Keratinocyte (primary cell): ENCODE data around the gene ARIH1. TPM values are rescaled to one million over a fixed set of nuclear protein-coding genes. Genes with fewer than 3 reads are reported as not detected.

Source experiments
- DNase-seq: peaks from one replicate; pipeline ENCODE4 v3.0.0-alpha.2; 2011; ENCODE audit warnings: low read depth, missing footprints, low spot score
- FAIRE-seq: peaks from 2 replicates; lab custom pipeline; 2011; peaks lifted over from hg19 to GRCh38; lab: Jason Lieb, UNC
- H2AFZ ChIP-seq: 2 replicates; pipeline ENCODE4 v1.6.0; 2012; ENCODE audit warnings: low read length, control low read depth, inconsistent platforms; ENCODE audit not compliant: control insufficient read depth
- H3K27ac ChIP-seq: 2 replicates; pipeline ENCODE4 v1.5.1; 2011; ENCODE audit warnings: low read length; ENCODE audit not compliant: control insufficient read depth, insufficient read depth
- H3K27me3 ChIP-seq: 3 replicates; pipeline ENCODE4 v1.6.0; 2011; ENCODE audit warnings: low read length; ENCODE audit not compliant: control insufficient read depth, insufficient read depth; ENCODE audit errors: extremely low read depth
- H3K36me3 ChIP-seq, 2 experiments: 2 replicates in 1 of 2; 3 replicates in 1 of 2; pipeline ENCODE4 v1.5.1; 2011; ENCODE audit warnings: low read length in 2 of 2, mild to moderate bottlenecking in 1 of 2; ENCODE audit not compliant: control insufficient read depth in 2 of 2, insufficient read depth in 2 of 2; ENCODE audit errors: extremely low read depth in 1 of 2
- H3K4me1 ChIP-seq: 3 replicates; pipeline ENCODE4 v1.5.1; 2011; ENCODE audit warnings: low read length; ENCODE audit not compliant: control insufficient read depth, insufficient read depth; ENCODE audit errors: extremely low read depth
- H3K4me2 ChIP-seq: 3 replicates; pipeline ENCODE4 v1.6.0; 2011; ENCODE audit warnings: low read depth, low read length; ENCODE audit not compliant: control insufficient read depth, insufficient read depth; ENCODE audit errors: extremely low read depth
- H3K4me3 ChIP-seq, 3 experiments: fragments of 200-600 bp in 1 of 3; sonication (generic) in 1 of 3; 2 replicates in 2 of 3; 3 replicates in 1 of 3; pipeline ENCODE4 v1.5.1; 2011 to 2016; ENCODE audit warnings: low read length in 3 of 3, mild to moderate bottlenecking in 3 of 3, control low read depth in 2 of 3, inconsistent platforms in 1 of 3, low read depth in 1 of 3, mixed read lengths in 1 of 3, mixed run types in 1 of 3, moderate library complexity in 1 of 3; ENCODE audit not compliant: control insufficient read depth in 2 of 3, insufficient read depth in 2 of 3; ENCODE audit errors: extremely low read depth in 1 of 3
- H3K79me2 ChIP-seq: 2 replicates; pipeline ENCODE4 v1.6.0; 2012; ENCODE audit warnings: low read length; ENCODE audit not compliant: control insufficient read depth, insufficient read depth
- H3K9ac ChIP-seq: 3 replicates; pipeline ENCODE4 v1.6.0; 2011; ENCODE audit warnings: low read length; ENCODE audit not compliant: control insufficient read depth, insufficient read depth; ENCODE audit errors: extremely low read depth
- H3K9me1 ChIP-seq: 3 replicates; pipeline ENCODE4 v1.6.0; 2011; ENCODE audit warnings: low read length; ENCODE audit not compliant: control insufficient read depth, insufficient read depth; ENCODE audit errors: extremely low read depth
- H3K9me3 ChIP-seq: 2 replicates; pipeline ENCODE4 v1.5.1; 2012; ENCODE audit warnings: low read depth, low read length; ENCODE audit not compliant: control insufficient read depth
- H4K20me1 ChIP-seq: 3 replicates; pipeline ENCODE4 v1.6.0; 2011; ENCODE audit warnings: low read length; ENCODE audit not compliant: control insufficient read depth, insufficient read depth; ENCODE audit errors: extremely low read depth
- CTCF ChIP-seq, 3 experiments: IDR thresholded peaks in 1 of 3; conservative IDR thresholded peaks in 1 of 3; optimal IDR thresholded peaks in 1 of 3; 2 replicates in 2 of 3; 3 replicates in 1 of 3; pipeline versions ENCODE3 to v1.5.1; 2011; ENCODE audit warnings: low read length in 3 of 3, mild to moderate bottlenecking in 3 of 3, moderate library complexity in 2 of 3, control low read depth in 1 of 3, inconsistent platforms in 1 of 3; ENCODE audit not compliant: insufficient read depth in 2 of 3; ENCODE audit errors: extremely low read depth in 1 of 3
- EZH2 ChIP-seq: IDR thresholded peaks from one replicate; pipeline ENCODE4 v1.6.1; 2012; ENCODE audit warnings: inconsistent platforms, mild to moderate bottlenecking, low read length, moderate library complexity
- dilution Hi-C: fragments of 300-500 bp; cut with MboI; formaldehyde crosslinking; loops from one replicate; pipeline ENCODE4 v1.7.0; 2020; ENCODE audit warnings: low sequenced_read_pairs; ENCODE audit not compliant: extremely low pct_ligation_motif_present
- polyA plus RNA-seq, 5 experiments: library from polyadenylated mRNA; depleted of rRNA in 3 of 5; stranded (reverse) in 3 of 5; stranded (forward) in 1 of 5; unstranded in 1 of 5; fragments of >200 nt; gene quantifications; 1 replicate in 1 of 5; 2 replicates in 3 of 5; 3 replicates in 1 of 5; pipeline versions ENCODE4 v1.2.1 to v1.2.3, GENCODE V29; 2011 to 2012; ENCODE audit warnings: missing spikeins in 2 of 5, low read depth in 1 of 5, low replicate concordance in 1 of 5

The ARIH1 gene
- polyA plus RNA-seq, 1 donor (not counting 4 experiments of a cell fraction or from before 2014, with no cell fraction given) = 70.6 TPM

- Histone ChIP-seq H3K9me3 (no peaks in the 10 kb centered on the region), H3K27ac (no peak overlapping the region), H3K36me3 (no peaks in the 10 kb centered on the region), H2AFZ (no peak overlapping the region), H3K27me3 (no peaks in the 10 kb centered on the region), H3K4me1 (no peaks in the 10 kb centered on the region), H3K9me1 (no peaks in the 10 kb centered on the region), H3K4me2 (no peak overlapping the region), H3K79me2 (no peaks in the 10 kb centered on the region), H3K4me3 (no peak overlapping the region), H3K9ac (no peak overlapping the region), H4K20me1 (no peaks in the 10 kb centered on the region)
- no peak for TF ChIP-seq EZH2
- TF ChIP-seq CTCF (optimal IDR thresholded peaks at IDR 0.05 in 1 of 3, IDR thresholded peaks at IDR 0.05 in 1 of 3, conservative IDR thresholded peaks at IDR 0.05 in 1 of 3; ENCODE audit: extremely low read depth in 1 of 3, insufficient read depth in 2 of 3, low read length in 3 of 3) = no peak
- dilution Hi-C loops = no loop called here
- FAIRE-seq (no peak), DNase-seq (no peak)
Measured at GRCh38 chr15:72463702-72464101, 10.4 kb upstream of the ARIH1 start.

GRCh38 chr15:72464251-72464650 is 9.9 kb upstream of the ARIH1 start:
- TF ChIP-seq EZH2 (no peak), CTCF (optimal IDR thresholded peaks at IDR 0.05 in 1 of 3, IDR thresholded peaks at IDR 0.05 in 1 of 3, conservative IDR thresholded peaks at IDR 0.05 in 1 of 3; ENCODE audit: extremely low read depth in 1 of 3, insufficient read depth in 2 of 3, low read length in 3 of 3) (no peak)
- Histone ChIP-seq H3K9me1 (no peaks in the 10 kb centered on the region), H3K9ac (no peak overlapping the region), H3K4me1 (no peaks in the 10 kb centered on the region), H3K27ac (no peak overlapping the region), H3K36me3 (no peaks in the 10 kb centered on the region), H2AFZ (no peak overlapping the region), H4K20me1 (no peaks in the 10 kb centered on the region), H3K4me2 (no peak overlapping the region), H3K27me3 (no peaks in the 10 kb centered on the region), H3K79me2 (no peaks in the 10 kb centered on the region), H3K9me3 (no peaks in the 10 kb centered on the region), H3K4me3 (no peak overlapping the region)
- no peak for FAIRE-seq
- dilution Hi-C loops = no loop called here
- no peak for DNase-seq
